Activated B cell treated with CpG ODN at 0.5 μM for 24 hours (primary cell): ENCODE results near the gene COQ10A. TPM values are rescaled to one million over a fixed set of nuclear protein-coding genes. Genes with fewer than 3 reads are reported as not detected.

Experiments
- ATAC-seq: fragments of 200-7000 bp; cut with Tn5 transposase; one replicate; pipeline ENCODE4 v1.10.0; 2021; ENCODE audit warnings: low read depth, mild to moderate bottlenecking, moderate library complexity
- CTCF ChIA-PET: fragments of 350-600 bp; sonication (Branson Sonifier 250); formaldehyde crosslinking; loops from one replicate; lab custom pipeline; 2021; ENCODE audit warnings: antibody characterized with exemption; lab: Charles Lee
- POLR2A ChIA-PET: fragments of 350-600 bp; sonication (Branson Sonifier 250); formaldehyde crosslinking; loops from one replicate; lab custom pipeline; 2021; ENCODE audit warnings: antibody characterized with exemption; lab: Charles Lee
- DNase-seq: peaks from one replicate; pipeline ENCODE4 v3.0.0; 2022
- H3K27ac Mint-ChIP-seq: one replicate; pipeline ENCODE4 v1.8.0; 2020; ENCODE audit warnings: mixed read lengths
- H3K27me3 Mint-ChIP-seq: one replicate; pipeline ENCODE4 v1.8.0; 2021; ENCODE audit warnings: mixed read lengths
- H3K36me3 Mint-ChIP-seq: one replicate; pipeline ENCODE4 v1.8.0; 2021; ENCODE audit warnings: low read depth, mixed read lengths
- H3K4me1 Mint-ChIP-seq: one replicate; pipeline ENCODE4 v1.8.0; 2021; ENCODE audit warnings: mixed read lengths
- H3K4me3 Mint-ChIP-seq: one replicate; pipeline ENCODE4 v1.8.0; 2020; ENCODE audit warnings: mild to moderate bottlenecking, mixed read lengths
- H3K9me3 Mint-ChIP-seq: one replicate; pipeline ENCODE4 v1.8.0; 2020; ENCODE audit warnings: mixed read lengths
- CTCF ChIP-seq: fragments of 200-600 bp; IDR thresholded peaks from one replicate; pipeline ENCODE4 v1.8.0; 2022; ENCODE audit warnings: antibody characterized with exemption, mild to moderate bottlenecking
- intact Hi-C: fragments of 100-400 bp; cut with micrococcal nuclease; formaldehyde crosslinking; loops from one replicate; pipeline ENCODE4 v1.15.1; 2024
- total RNA-seq: library from RNA; stranded (reverse); gene quantifications from 2 replicates; pipeline ENCODE4 v1.2.3, GENCODE V29; 2022

Gene COQ10A
- total RNA-seq, 1 donor from 2014 or later, result 35.6 TPM

- Mint-ChIP-seq H3K9me3 (no peaks in the 10 kb centered on the region), H3K27me3 (no peaks in the 10 kb centered on the region), H3K36me3 (peaks cover 16% of the 10 kb centered on the region), H3K4me1 (peaks cover 1% of the 10 kb centered on the region), H3K27ac (no peak overlapping the region), H3K4me3 (no peak overlapping the region)
- intact Hi-C loops, result no loop called here
- POLR2A ChIA-PET, result interaction anchor here (0.6 kb wide), 1 partner anchor 356 kb away, joined by 3 read pairs; no protein-coding TSS in a partner anchor
- ATAC-seq (no peak), DNase-seq (no peak)
- CTCF ChIA-PET, result no interaction called here
- no peak for TF ChIP-seq CTCF
These were observed 31.9 kb upstream of the COQ10A start for GRCh38 chr12:56234746-56235436.

- ATAC-seq (no peak), DNase-seq (no peak)
- Mint-ChIP-seq H3K4me3 (no peak overlapping the region), H3K9me3 (no peaks in the 10 kb centered on the region), H3K36me3 (peaks cover 26% of the 10 kb centered on the region), H3K4me1 (no peaks in the 10 kb centered on the region), H3K27me3 (no peaks in the 10 kb centered on the region), H3K27ac (no peak overlapping the region)
- no peak for TF ChIP-seq CTCF
- CTCF ChIA-PET, result no interaction called here
- intact Hi-C loops, result no loop called here
- POLR2A ChIA-PET, result no interaction called here
These were observed 30.7 kb upstream of the COQ10A start for GRCh38 chr12:56236091-56236490.

- ChIA-PET CTCF (no interaction called here), POLR2A (interaction anchor here (0.9 kb wide), 1 partner anchor 47 kb away, joined by 11 read pairs; the partner anchor contains the start of gene SMARCC2)
- peaks cover 2% of the 10 kb centered on the region for H3K4me1 Mint-ChIP-seq
- DNase-seq (no peak), ATAC-seq (no peak)
- intact Hi-C loops, result no loop called here
- H3K9me3 Mint-ChIP-seq, result no peaks in the 10 kb centered on the region
- H3K27me3 Mint-ChIP-seq, result no peaks in the 10 kb centered on the region
- H3K36me3 Mint-ChIP-seq, result peaks cover 35% of the 10 kb centered on the region
- no peak for TF ChIP-seq CTCF
- H3K4me3 Mint-ChIP-seq, result no peak overlapping the region
- no peak overlapping the region for H3K27ac Mint-ChIP-seq
These were observed 29.8 kb upstream of the COQ10A start for GRCh38 chr12:56236985-56237384.

GRCh38 chr12:56237552-56237951 lies 29.2 kb upstream of the COQ10A start:
- no peaks in the 10 kb centered on the region for H3K27me3 Mint-ChIP-seq
- H3K27ac Mint-ChIP-seq, result no peak overlapping the region
- peaks cover 8% of the 10 kb centered on the region for H3K4me1 Mint-ChIP-seq
- no peak overlapping the region for H3K4me3 Mint-ChIP-seq
- DNase-seq (no peak), ATAC-seq (no peak)
- H3K36me3 Mint-ChIP-seq, result peaks cover 41% of the 10 kb centered on the region
- TF ChIP-seq CTCF, result no peak
- intact Hi-C loops, result no loop called here
- CTCF ChIA-PET, result no interaction called here
- no peaks in the 10 kb centered on the region for H3K9me3 Mint-ChIP-seq
- POLR2A ChIA-PET, result interaction anchor here (0.9 kb wide), 1 partner anchor 48 kb away, joined by 11 read pairs; the partner anchor contains the start of gene SMARCC2

- Mint-ChIP-seq H3K4me3 (no peak overlapping the region), H3K36me3 (peaks cover 70% of the 10 kb centered on the region), H3K9me3 (no peaks in the 10 kb centered on the region), H3K27ac (no peak overlapping the region), H3K4me1 (peaks cover 10% of the 10 kb centered on the region), H3K27me3 (no peaks in the 10 kb centered on the region)
- CTCF ChIA-PET, result no interaction called here
- POLR2A ChIA-PET, result no interaction called here
- intact Hi-C loops, result no loop called here
- no peak for ATAC-seq
- no peak for TF ChIP-seq CTCF
- DNase-seq, result no peak
These were observed 25.1 kb upstream of the COQ10A start for GRCh38 chr12:56241424-56242303.
